HG02840 (cell line): ENCODE results near the gene ZNF709.
"Not testable (repeated sequence)": the region's sequence is repeated elsewhere in the genome, so short reads cannot be mapped to it uniquely, and the experiment has no call there.

Experiments used
- ATAC-seq: cut with Tn5 transposase; IDR thresholded peaks from one replicate; pipeline ENCODE4 v1.9.1; 2021; ENCODE audit warnings: mild to moderate bottlenecking, moderate library complexity, moderate number of reproducible peaks; ENCODE audit not compliant: unreplicated experiment, low FRiP score

The ZNF709 gene

DNA sequence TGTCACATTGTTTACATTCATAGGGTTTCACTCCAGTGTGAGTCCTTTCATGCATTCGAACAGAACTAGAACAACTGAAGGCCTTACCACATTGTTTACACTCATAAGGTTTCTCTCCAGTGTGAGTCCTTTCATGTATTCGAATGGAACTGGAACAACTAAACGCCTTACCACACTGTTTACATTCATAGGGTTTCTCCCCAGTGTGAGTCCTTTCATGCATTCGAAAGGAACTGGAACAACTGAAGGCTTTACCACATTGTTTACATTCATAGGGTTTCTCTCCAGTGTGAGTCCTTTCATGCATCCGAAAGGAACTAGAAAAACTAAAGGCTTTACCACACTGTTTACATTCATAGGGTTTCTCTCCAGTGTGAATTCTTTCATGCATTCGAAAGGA lies 20.5 kb downstream of the ZNF709 start:
- ATAC-seq, result not testable (repeated sequence)

DNA sequence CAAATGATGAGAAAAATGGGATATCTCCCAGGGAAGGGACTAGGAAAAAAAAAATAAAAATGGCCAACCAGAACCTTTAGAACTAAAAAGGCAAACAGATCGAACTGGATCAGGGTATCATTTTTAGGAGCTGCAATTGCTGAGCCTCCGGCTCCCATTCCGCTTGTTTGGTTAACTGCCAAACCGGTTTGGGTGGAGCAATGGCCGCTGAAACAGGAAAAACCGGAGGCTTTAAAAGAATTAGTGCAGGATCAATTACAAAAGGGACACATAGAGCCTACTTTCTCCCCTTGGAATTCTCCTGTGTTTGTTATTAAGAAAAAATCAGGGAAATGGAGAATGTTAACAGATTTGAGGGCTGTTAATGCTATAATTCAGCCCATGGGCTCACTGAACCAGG lies 31.1 kb downstream of the ZNF709 start:
- no peak for ATAC-seq

- ATAC-seq, result no peak
These were observed 33.8 kb downstream of the ZNF709 start for GRCh38 chr19:12450844-12451243.

GRCh38 chr19:12448808-12449207 lies 35.8 kb downstream of the ZNF709 start:
- ATAC-seq, result no peak

GRCh38 chr19:12440541-12441316 lies 43.9 kb downstream of the ZNF709 start, which contains the start of gene ZNF443:
Gene ZNF443, minus strand, starts transcription at chr19:12441021. Its CDS starts 107 bp downstream, at chr19:12440914.
- ATAC-seq, result peak; percentile 91

GRCh38 chr19:12439686-12440540 lies 44.7 kb downstream of the ZNF709 start:
- peak; percentile 20 for ATAC-seq

GRCh38 chr19:12430726-12431299 lies 53.8 kb downstream of the ZNF709 start:
- ATAC-seq, result not testable (repeated sequence)

GRCh38 chr19:12425888-12426274 lies 58.7 kb downstream of the ZNF709 start:
- no peak for ATAC-seq

GRCh38 chr19:12425236-12425887 lies 59.3 kb downstream of the ZNF709 start:
- no peak for ATAC-seq

DNA sequence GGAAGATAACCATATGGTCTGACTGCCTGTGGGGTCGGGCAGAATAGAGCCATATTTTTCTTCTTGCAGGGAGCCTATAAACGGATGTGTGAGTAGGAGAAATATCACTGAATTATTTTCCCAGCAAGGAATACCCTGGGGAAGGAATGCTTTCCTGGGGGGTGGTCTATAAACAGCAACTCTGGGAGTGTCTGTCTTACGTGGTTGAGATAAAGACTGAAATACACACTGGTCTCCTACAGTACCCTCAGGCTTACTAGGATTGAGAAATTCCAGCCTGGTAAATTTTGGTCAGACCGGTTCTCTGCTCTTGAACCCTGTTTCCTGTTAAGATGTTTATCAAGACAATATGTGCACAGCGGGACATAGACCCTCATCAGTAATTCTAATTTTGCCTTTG lies 67.3 kb downstream of the ZNF709 start:
- not testable (repeated sequence) for ATAC-seq

- ATAC-seq, result no peak
These were observed 72.7 kb downstream of the ZNF709 start for GRCh38 chr19:12411893-12412292.
